GM13976 (cell line): ENCODE data around the gene TBC1D19.

ENCODE experiments used
- DNase-seq: peaks from one replicate; pipeline ENCODE4 v3.0.0; 2012; ENCODE audit warnings: low spot score
- in situ Hi-C: fragments of 300-500 bp; cut with MboI; formaldehyde crosslinking; loops from one replicate; pipeline ENCODE4 v1.12.0; 2022; ENCODE audit warnings: low sequenced_read_pairs, mixed read lengths, inconsistent platforms; ENCODE audit not compliant: unreplicated experiment
- TF ChIP-seq, protein P1 (sequence below): IDR thresholded peaks from 2 replicates; pipeline ENCODE4 v1.5.1; 2012; ENCODE audit warnings: borderline replicate concordance, mild to moderate bottlenecking; ENCODE audit not compliant: insufficient read depth; ENCODE audit errors: extremely low read depth, missing control alignments, control extremely low read depth

TBC1D19 gene

DNA sequence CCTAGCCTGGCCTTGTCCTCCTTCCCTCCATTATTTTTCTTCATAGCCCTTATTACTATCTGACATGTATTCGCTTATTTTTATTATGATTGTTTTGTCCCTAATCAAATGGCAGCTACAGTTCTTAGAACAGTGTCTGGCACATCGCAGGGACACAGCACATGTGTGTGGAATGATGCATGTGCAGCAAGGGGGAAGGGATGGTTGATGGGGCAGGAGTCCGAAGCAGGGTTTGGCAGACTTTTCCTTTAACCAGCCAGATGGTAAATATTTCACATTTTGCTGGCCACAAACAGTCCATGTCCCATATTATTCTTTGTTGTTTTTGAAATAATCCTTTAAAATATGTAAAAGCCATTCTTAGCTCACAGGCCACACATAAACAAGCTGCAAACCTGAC lies 148.5 kb downstream of the TBC1D19 start:
- in situ Hi-C loops = loop anchor here (25.0 kb wide), 1 partner anchor 280 kb away; no protein-coding TSS in a partner anchor
- TF ChIP-seq, protein P1, sequence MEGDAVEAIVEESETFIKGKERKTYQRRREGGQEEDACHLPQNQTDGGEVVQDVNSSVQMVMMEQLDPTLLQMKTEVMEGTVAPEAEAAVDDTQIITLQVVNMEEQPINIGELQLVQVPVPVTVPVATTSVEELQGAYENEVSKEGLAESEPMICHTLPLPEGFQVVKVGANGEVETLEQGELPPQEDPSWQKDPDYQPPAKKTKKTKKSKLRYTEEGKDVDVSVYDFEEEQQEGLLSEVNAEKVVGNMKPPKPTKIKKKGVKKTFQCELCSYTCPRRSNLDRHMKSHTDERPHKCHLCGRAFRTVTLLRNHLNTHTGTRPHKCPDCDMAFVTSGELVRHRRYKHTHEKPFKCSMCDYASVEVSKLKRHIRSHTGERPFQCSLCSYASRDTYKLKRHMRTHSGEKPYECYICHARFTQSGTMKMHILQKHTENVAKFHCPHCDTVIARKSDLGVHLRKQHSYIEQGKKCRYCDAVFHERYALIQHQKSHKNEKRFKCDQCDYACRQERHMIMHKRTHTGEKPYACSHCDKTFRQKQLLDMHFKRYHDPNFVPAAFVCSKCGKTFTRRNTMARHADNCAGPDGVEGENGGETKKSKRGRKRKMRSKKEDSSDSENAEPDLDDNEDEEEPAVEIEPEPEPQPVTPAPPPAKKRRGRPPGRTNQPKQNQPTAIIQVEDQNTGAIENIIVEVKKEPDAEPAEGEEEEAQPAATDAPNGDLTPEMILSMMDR = no peak
- DNase-seq = no peak

DNA sequence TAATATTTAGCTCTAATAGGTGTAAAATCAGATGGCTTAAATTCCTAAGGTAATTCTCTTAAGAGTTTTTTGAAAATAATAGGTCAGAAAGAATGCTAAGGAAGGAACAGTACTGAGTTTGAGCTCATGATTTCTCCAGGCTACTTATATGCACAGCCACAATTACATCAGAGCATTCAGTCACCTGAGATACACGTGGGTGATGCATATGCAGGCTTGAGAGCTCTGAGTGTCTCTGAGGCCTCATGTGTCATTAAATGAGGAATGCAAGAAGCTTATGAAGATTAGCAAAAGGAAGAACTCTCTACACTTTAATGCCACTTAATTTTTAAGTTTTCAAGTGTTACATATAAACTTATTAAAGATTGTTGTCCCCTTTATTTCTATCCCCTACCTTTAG lies 152.7 kb downstream of the TBC1D19 start:
- TF ChIP-seq, protein P1 = no peak
- in situ Hi-C loops = loop anchor here (25.0 kb wide), 1 partner anchor 276 kb away; no protein-coding TSS in a partner anchor
- no peak for DNase-seq

DNA sequence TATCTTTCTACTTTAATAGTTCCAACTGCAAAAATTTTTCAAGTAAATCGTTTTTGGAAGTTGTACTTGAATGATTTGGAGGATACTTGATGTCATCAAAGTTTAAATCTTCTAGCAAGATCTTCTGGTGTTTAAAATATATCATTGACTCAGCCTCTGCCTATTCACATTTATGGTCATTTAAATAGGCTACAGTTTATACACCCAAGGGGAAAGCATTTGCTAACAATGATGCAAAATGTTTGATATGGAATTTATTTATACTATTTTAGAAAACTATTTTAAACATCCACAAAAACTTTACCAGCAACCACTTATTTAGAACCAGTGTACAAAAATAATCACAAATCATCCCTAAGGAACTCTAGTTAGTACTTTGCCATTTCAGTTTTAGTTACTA lies 153.5 kb downstream of the TBC1D19 start:
- TF ChIP-seq, protein P1 = no peak
- in situ Hi-C loops = loop anchor here (25.0 kb wide), 1 partner anchor 275 kb away; no protein-coding TSS in a partner anchor
- no peak for DNase-seq

DNA sequence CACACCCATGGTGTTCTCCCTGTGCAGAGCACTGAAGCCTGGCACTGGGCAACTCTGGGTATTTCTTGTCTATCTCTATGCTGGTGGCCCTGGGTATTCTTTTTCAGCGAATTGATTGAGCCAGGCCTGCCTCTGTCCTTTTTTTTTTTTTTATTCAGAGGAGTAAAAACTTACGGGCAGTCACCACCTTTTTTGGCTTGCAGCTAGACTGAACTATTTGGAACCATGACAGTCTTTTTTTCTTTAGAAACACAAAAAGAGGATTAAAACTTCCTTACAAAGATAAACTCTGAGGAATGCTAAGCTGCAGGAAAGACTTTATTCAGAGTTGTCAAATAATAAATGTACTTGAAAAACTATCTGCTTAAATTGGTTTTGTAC lies 157.6 kb downstream of the TBC1D19 start:
- in situ Hi-C loops = loop anchor here (25.0 kb wide), 1 partner anchor 271 kb away; no protein-coding TSS in a partner anchor
- DNase-seq = no peak
- TF ChIP-seq, protein P1 = no peak

DNA sequence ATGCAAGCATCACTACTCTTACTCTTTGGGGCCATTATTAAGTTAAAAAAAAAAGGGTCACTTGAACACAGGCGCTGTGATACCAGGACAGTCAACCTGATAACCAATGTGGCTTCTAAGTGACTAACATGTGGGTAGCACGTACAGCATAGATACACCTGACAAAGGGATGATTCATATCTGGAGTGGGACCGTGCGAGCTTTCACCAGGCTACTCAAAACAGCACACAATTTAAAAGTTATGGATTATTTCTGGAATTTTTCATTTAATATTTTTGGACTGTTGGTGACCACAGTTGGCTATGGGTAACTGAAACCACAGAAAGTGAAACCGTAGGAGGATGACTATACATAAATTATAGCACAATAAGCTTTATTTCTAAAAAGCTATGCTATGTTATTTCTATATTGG lies 162.9 kb downstream of the TBC1D19 start:
- in situ Hi-C loops = loop anchor here (25.0 kb wide), 1 partner anchor 265 kb away; no protein-coding TSS in a partner anchor
- DNase-seq = peak; percentile 47
- TF ChIP-seq, protein P1 = no peak

DNA sequence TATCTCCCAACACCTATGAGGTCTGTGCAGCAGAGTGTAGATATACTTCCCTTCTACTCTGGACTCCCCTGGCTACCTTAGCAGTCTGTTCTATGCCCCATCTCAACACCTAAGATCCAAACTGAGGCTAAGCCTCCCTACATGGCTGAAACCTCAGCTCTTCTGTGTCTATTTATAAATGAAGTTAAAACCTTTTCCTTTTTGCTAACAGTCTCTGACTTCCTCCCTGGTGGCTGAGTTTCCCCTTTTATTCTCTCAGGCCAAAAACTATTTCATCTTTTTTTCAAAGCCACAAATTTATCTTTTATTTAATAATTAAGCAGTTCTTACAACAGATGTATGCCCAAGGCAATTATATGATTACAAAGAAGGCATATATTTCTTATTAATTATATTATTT lies 164.9 kb downstream of the TBC1D19 start:
- TF ChIP-seq, protein P1 = no peak
- no peak for DNase-seq
- in situ Hi-C loops = loop anchor here (25.0 kb wide), 1 partner anchor 263 kb away; no protein-coding TSS in a partner anchor

DNA sequence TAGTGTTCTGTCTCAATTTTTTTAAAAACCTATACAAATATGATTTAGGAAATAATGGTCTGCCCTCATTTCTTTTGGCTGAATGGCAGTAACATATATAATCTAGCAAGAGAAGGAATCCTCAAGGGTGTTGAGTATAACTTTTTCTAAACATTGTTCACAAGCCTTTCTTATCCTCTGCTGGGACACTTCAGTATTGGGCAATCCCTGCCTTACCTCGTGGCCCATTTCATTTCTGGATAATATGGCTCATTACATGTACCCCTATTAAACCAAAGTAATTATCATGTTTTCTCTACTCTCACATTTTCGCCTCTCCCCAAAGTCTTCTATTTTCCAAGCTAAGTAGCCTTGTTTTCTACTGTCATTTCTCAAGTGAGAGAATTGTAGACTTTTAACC lies 166.0 kb downstream of the TBC1D19 start:
- TF ChIP-seq, protein P1 = no peak
- in situ Hi-C loops = loop anchor here (25.0 kb wide), 1 partner anchor 262 kb away; no protein-coding TSS in a partner anchor
- no peak for DNase-seq
